NB4 (cell line): Measurements from ENCODE around the gene TCF12.

ENCODE experiments used
- MAX ChIP-seq: IDR thresholded peaks from 2 replicates; pipeline ENCODE4 v1.6.1; 2011; ENCODE audit warnings: low read depth, low read length
- MYC ChIP-seq: IDR thresholded peaks from 2 replicates; pipeline ENCODE4 v1.6.1; 2011; ENCODE audit warnings: low read depth, low read length
- POLR2A ChIP-seq: IDR thresholded peaks from 2 replicates; pipeline ENCODE4 v1.6.1; 2011; ENCODE audit warnings: mild to moderate bottlenecking; ENCODE audit not compliant: insufficient read length; ENCODE audit errors: extremely low read depth
- TF ChIP-seq, protein P1 (sequence below): IDR thresholded peaks from one replicate; pipeline ENCODE4 v1.5.1; 2012; ENCODE audit warnings: low read depth, low read length

DNA sequence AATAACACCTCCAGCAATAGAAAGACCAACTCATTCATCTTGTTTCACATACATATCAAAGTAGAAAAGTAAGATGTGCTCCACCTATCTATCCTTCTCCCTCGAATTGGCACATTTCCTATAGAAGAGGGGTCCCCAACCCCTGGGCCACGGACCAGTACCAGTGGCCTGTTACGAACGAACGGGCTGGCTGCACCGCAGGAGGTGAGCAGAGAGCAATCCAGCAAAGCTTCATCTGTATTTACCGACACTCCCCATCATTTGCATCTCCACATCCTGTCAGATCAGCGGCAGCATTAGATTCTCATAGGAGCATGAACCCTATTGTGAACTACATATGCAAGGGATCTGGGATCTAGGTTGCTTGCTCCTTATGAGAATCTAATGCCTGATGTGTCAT, 362.9 kb downstream of the TCF12 start:
- TF ChIP-seq, protein P1, sequence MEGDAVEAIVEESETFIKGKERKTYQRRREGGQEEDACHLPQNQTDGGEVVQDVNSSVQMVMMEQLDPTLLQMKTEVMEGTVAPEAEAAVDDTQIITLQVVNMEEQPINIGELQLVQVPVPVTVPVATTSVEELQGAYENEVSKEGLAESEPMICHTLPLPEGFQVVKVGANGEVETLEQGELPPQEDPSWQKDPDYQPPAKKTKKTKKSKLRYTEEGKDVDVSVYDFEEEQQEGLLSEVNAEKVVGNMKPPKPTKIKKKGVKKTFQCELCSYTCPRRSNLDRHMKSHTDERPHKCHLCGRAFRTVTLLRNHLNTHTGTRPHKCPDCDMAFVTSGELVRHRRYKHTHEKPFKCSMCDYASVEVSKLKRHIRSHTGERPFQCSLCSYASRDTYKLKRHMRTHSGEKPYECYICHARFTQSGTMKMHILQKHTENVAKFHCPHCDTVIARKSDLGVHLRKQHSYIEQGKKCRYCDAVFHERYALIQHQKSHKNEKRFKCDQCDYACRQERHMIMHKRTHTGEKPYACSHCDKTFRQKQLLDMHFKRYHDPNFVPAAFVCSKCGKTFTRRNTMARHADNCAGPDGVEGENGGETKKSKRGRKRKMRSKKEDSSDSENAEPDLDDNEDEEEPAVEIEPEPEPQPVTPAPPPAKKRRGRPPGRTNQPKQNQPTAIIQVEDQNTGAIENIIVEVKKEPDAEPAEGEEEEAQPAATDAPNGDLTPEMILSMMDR, result no peak
- TF ChIP-seq POLR2A, result no peak
- TF ChIP-seq MYC, result no peak
- no peak for TF ChIP-seq MAX
